MM.1S (cell line): ENCODE results near the gene DUXB.

ENCODE experiments used
- DNase-seq: peaks from one replicate; pipeline ENCODE4 v3.0.0-alpha.2; 2015
- H2AFZ ChIP-seq: fragments of 300-600 bp; sonication (generic); 2 replicates; pipeline ENCODE4 v1.6.0; 2016; ENCODE audit warnings: antibody characterized with exemption, low read length
- H3F3A ChIP-seq: fragments of 300-600 bp; sonication (generic); 2 replicates; pipeline ENCODE4 v1.6.1; 2016; ENCODE audit warnings: mild to moderate bottlenecking, antibody characterized with exemption, low read length, moderate library complexity, mixed read lengths; ENCODE audit not compliant: insufficient read depth
- H3K27ac ChIP-seq: fragments of 300-600 bp; sonication (generic); 2 replicates; pipeline ENCODE4 v1.5.1; 2016; ENCODE audit warnings: mild to moderate bottlenecking, low read length
- H3K27me3 ChIP-seq: fragments of 300-600 bp; sonication (generic); replicated peaks from 2 replicates; pipeline ENCODE4 v1.6.0; 2016; ENCODE audit warnings: low read length; ENCODE audit not compliant: insufficient read depth
- H3K36me3 ChIP-seq: fragments of 300-600 bp; sonication (generic); replicated peaks from 2 replicates; pipeline ENCODE4 v1.6.1; 2016; ENCODE audit warnings: mild to moderate bottlenecking, low read length, mixed read lengths; ENCODE audit not compliant: insufficient read depth
- H3K4me1 ChIP-seq: fragments of 300-600 bp; sonication (generic); 2 replicates; pipeline ENCODE4 v1.6.1; 2016; ENCODE audit warnings: low read length, mixed read lengths
- H3K4me2 ChIP-seq: fragments of 300-600 bp; sonication (generic); 2 replicates; pipeline ENCODE4 v1.6.0; 2016; ENCODE audit warnings: low read depth, low read length
- H3K4me3 ChIP-seq: fragments of 300-600 bp; sonication (generic); 2 replicates; pipeline ENCODE4 v1.5.1; 2016; ENCODE audit warnings: low read length, mixed read lengths
- H3K79me2 ChIP-seq: fragments of 300-600 bp; sonication (generic); 2 replicates; pipeline ENCODE4 v1.6.1; 2016; ENCODE audit warnings: mixed run types, low read length, mixed read lengths
- H3K9ac ChIP-seq: fragments of 300-600 bp; sonication (generic); 2 replicates; pipeline ENCODE4 v1.6.1; 2016; ENCODE audit warnings: low read length, mixed read lengths
- H3K9me2 ChIP-seq: fragments of 300-600 bp; sonication (generic); replicated peaks from 2 replicates; pipeline ENCODE4 v1.6.1; 2016; ENCODE audit warnings: mild to moderate bottlenecking, low read length, mixed read lengths; ENCODE audit not compliant: insufficient read depth
- H3K9me3 ChIP-seq: fragments of 300-600 bp; sonication (generic); replicated peaks from 2 replicates; pipeline ENCODE4 v1.6.1; 2016; ENCODE audit warnings: mild to moderate bottlenecking, low read length, mixed read lengths; ENCODE audit not compliant: insufficient read depth
- H4K20me1 ChIP-seq: fragments of 300-600 bp; sonication (generic); 2 replicates; pipeline ENCODE4 v1.6.1; 2016; ENCODE audit warnings: mild to moderate bottlenecking, low read length, moderate library complexity, mixed read lengths; ENCODE audit not compliant: insufficient read depth
- CTCF ChIP-seq: fragments of 300-600 bp; sonication (generic); IDR thresholded peaks from 2 replicates; pipeline ENCODE4 v1.5.1; 2016; ENCODE audit warnings: antibody characterized with exemption, low read length, mixed read lengths
- EZH2 ChIP-seq: fragments of 300-600 bp; sonication (generic); optimal IDR thresholded peaks from 2 replicates; pipeline ENCODE3; 2017; ENCODE audit warnings: low read depth, mild to moderate bottlenecking, antibody characterized with exemption, low read length, mixed read lengths
- EZH2phosphoT487 ChIP-seq: fragments of 300-600 bp; sonication (generic); IDR thresholded peaks from 2 replicates; pipeline ENCODE4 v1.6.1; 2018; ENCODE audit warnings: antibody characterized with exemption, low read length

DUXB gene

GRCh38 chr16:75687361-75687760 is 13.9 kb downstream of the DUXB start:
- Histone ChIP-seq H3K9ac (no peak overlapping the region), H3K4me1 (no peaks in the 10 kb centered on the region), H3K27ac (no peak overlapping the region), H3K36me3 (no peaks in the 10 kb centered on the region), H3K4me3 (no peak overlapping the region), H3K9me2 (no peaks in the 10 kb centered on the region), H3K4me2 (no peak overlapping the region), H4K20me1 (no peaks in the 10 kb centered on the region), H3K27me3 (no peaks in the 10 kb centered on the region), H2AFZ (no peak overlapping the region), H3K79me2 (no peaks in the 10 kb centered on the region), H3F3A (no peaks in the 10 kb centered on the region), H3K9me3 (no peaks in the 10 kb centered on the region)
- DNase-seq = peak; percentile 9
- TF ChIP-seq EZH2phosphoT487 = no peak
- TF ChIP-seq CTCF = no peak
- TF ChIP-seq EZH2 = no peak

- Histone ChIP-seq H3K27me3 (no peaks in the 10 kb centered on the region), H3F3A (no peaks in the 10 kb centered on the region), H3K9me3 (no peaks in the 10 kb centered on the region), H3K27ac (no peak overlapping the region), H3K4me2 (no peak overlapping the region), H3K79me2 (no peaks in the 10 kb centered on the region), H2AFZ (no peak overlapping the region), H3K4me3 (no peak overlapping the region), H4K20me1 (no peaks in the 10 kb centered on the region), H3K9ac (no peak overlapping the region), H3K9me2 (no peaks in the 10 kb centered on the region), H3K36me3 (no peaks in the 10 kb centered on the region), H3K4me1 (no peaks in the 10 kb centered on the region)
- TF ChIP-seq EZH2phosphoT487 = no peak
- TF ChIP-seq CTCF = no peak
- TF ChIP-seq EZH2 = no peak
- no peak for DNase-seq
Measured at GRCh38 chr16:75682308-75682707, 19.0 kb downstream of the DUXB start.

DNA sequence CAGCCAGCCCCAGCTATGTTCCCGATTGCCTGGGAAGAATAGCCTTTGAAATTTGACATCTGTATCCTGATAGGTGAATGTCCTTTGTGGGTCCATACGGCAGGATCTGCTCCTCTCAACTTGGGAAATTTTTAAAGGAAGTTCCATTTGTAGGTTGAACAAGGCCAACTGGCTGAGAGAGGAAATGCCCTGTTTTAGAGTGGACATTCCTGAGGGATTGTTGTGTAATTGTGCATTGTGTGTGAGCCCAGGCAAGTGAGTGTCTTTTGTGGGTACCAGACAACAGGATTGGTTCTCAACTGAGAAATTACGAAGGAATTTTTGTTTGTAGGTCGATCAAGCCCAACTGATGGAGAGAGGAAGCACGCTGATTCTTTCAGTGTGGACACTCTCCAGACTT is 21.9 kb downstream of the DUXB start:
- Histone ChIP-seq H3K27ac (no peak overlapping the region), H3K27me3 (no peaks in the 10 kb centered on the region), H3K79me2 (no peaks in the 10 kb centered on the region), H3F3A (no peaks in the 10 kb centered on the region), H3K4me3 (no peak overlapping the region), H3K9ac (no peak overlapping the region), H3K36me3 (no peaks in the 10 kb centered on the region), H3K9me2 (no peaks in the 10 kb centered on the region), H4K20me1 (no peaks in the 10 kb centered on the region), H2AFZ (no peak overlapping the region), H3K9me3 (no peaks in the 10 kb centered on the region), H3K4me2 (no peak overlapping the region), H3K4me1 (no peaks in the 10 kb centered on the region)
- TF ChIP-seq CTCF (no peak), EZH2phosphoT487 (no peak), EZH2 (no peak)
- no peak for DNase-seq
